ENCODE results near the gene CLDN19.

The CLDN19 gene

DNA sequence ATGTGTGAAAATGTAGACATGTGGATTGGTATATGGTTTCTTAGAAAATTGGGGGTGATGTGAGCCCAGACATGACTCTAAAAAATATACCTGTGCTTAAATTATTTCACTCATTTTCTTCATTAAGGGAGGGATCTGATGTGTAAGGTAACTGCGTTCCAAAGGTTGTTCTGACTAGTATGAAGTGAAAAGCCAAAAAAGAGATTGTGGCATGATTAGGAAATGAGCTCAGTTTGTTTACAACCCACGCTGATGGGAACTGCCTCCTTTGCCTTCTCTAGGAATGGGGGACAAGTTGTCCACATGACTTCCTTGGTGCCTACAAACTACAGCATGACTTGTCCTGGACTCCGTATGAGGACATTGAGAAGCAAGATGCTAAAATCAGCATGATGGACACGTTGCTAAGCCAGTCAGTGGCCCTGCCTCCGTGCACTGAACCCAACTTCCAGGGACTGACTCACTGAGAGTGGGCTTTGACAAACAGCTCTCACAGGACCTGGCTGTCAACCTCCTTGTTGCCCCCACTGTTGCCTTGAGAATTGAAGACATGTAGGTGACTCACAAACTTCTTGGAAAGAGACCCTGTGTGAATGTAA, 35.0 kb upstream of the CLDN19 start:
- H3K27ac ChIP-seq, result no peak overlapping the region
- H3K27me3 ChIP-seq, result no peaks in the 10 kb centered on the region
- H3K9me3 ChIP-seq, result no peaks in the 10 kb centered on the region
- intact Hi-C loops (cut with DNase I; ENCODE audit: low total_unique reads), result no loop called here
- no peak for DNase-seq
- TF ChIP-seq, protein P1, sequence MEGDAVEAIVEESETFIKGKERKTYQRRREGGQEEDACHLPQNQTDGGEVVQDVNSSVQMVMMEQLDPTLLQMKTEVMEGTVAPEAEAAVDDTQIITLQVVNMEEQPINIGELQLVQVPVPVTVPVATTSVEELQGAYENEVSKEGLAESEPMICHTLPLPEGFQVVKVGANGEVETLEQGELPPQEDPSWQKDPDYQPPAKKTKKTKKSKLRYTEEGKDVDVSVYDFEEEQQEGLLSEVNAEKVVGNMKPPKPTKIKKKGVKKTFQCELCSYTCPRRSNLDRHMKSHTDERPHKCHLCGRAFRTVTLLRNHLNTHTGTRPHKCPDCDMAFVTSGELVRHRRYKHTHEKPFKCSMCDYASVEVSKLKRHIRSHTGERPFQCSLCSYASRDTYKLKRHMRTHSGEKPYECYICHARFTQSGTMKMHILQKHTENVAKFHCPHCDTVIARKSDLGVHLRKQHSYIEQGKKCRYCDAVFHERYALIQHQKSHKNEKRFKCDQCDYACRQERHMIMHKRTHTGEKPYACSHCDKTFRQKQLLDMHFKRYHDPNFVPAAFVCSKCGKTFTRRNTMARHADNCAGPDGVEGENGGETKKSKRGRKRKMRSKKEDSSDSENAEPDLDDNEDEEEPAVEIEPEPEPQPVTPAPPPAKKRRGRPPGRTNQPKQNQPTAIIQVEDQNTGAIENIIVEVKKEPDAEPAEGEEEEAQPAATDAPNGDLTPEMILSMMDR (IDR thresholded peaks at IDR 0.05), result no peak
- peaks cover 39 to 59% (median 40%) of the 10 kb centered on the region in 3 donors for H3K36me3 ChIP-seq
- peaks cover 0 to 10% (median 0%) of the 10 kb centered on the region in 4 donors for H3K4me1 ChIP-seq
- H3K4me3 ChIP-seq, result no peak overlapping the region

DNA sequence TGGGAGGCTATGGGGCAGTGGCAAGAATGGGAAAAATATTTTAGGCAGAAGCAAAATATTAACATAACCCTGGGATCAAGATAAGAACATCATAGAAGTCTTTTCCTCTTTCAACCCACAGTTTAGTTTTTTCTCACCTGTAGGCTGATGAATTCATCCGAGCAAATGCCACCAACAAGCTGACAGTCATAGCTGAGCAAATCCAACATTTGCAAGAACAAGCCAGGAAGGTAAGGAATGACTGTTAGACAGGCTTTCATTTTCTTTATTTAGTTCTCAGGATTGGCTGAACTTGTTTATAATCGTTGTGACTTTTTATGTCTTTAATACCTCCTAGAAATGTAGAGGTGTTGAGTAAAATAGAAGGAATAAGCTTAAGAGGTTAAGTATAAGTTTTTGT, 33.4 kb upstream of the CLDN19 start:
- H3K4me3 ChIP-seq, result no peak overlapping the region
- H3K9me3 ChIP-seq, result no peaks in the 10 kb centered on the region
- no peaks in the 10 kb centered on the region for H3K27me3 ChIP-seq
- peaks cover 0 to 24% (median 3%) of the 10 kb centered on the region in 4 donors for H3K4me1 ChIP-seq
- intact Hi-C loops (cut with DNase I; ENCODE audit: low total_unique reads), result no loop called here
- peaks cover 39 to 48% (median 40%) of the 10 kb centered on the region in 3 donors for H3K36me3 ChIP-seq
- H3K27ac ChIP-seq, result no peak overlapping the region
- TF ChIP-seq, protein P1 (IDR thresholded peaks at IDR 0.05), result no peak
- no peak for DNase-seq

DNA sequence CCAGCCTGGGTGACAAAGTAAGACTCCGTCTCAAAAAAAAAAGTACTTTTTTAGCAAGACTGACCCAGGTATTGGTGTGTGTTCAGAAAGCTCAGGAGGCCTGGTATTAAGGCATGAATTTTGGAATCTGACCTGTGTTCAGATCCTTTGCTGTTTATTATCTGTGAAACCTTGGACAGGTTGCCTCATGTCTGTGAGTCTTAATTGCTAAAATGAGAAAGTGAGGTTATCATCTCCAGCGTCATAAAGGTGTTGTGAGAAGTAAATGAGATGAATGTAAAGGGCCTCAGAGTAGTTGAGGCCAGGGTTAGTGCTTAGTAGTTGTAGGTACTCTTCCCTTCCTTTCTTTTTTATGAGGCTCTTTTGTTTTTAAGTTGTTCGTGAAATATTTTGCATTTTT, 29.8 kb upstream of the CLDN19 start:
- TF ChIP-seq, protein P1 (IDR thresholded peaks at IDR 0.05), result no peak
- intact Hi-C loops (cut with DNase I; ENCODE audit: low total_unique reads), result loop anchor here (5.0 kb wide), 1 partner anchor 47 kb away; the partner anchor contains the start of genes ERMAP and SVBP
- no peaks in the 10 kb centered on the region for H3K27me3 ChIP-seq
- DNase-seq, result no peak
- peaks cover 10 to 13% (median 12%) of the 10 kb centered on the region in 3 donors for H3K36me3 ChIP-seq
- no peak overlapping the region for H3K27ac ChIP-seq
- H3K4me1 ChIP-seq, result peaks cover 0 to 41% (median 12%) of the 10 kb centered on the region in 4 donors
- no peaks in the 10 kb centered on the region for H3K9me3 ChIP-seq
- no peak overlapping the region for H3K4me3 ChIP-seq

DNA sequence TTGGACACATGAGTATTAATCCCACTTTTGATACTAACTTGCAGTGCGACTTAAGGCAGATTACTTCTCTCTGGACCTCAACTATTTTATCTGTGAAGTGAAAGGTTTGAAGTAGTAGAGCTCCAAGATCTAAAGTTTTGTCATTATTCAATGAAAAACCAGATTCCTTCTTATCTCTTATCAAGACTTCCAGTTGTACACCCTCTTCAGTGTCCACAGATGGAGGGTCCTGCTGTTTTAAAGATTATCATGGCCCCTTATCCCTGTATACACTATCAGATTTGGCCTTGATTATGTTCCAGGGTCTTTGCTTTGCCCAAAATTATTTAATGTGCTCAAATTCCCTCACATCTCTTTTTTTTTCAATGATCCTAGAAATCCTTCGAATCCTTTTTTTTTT, 28.1 kb upstream of the CLDN19 start:
- Histone ChIP-seq H3K36me3 (no peaks in the 10 kb centered on the region), H3K27ac (no peak overlapping the region), H3K4me1 (peaks cover 0 to 52% (median 18%) of the 10 kb centered on the region in 4 donors), H3K4me3 (peak overlapping the region; percentile 86 to 98), H3K27me3 (no peaks in the 10 kb centered on the region), H3K9me3 (no peaks in the 10 kb centered on the region)
- TF ChIP-seq, protein P1 (IDR thresholded peaks at IDR 0.05), result no peak
- DNase-seq, result no peak
- intact Hi-C loops (cut with DNase I; ENCODE audit: low total_unique reads), result loop anchor here (5.0 kb wide), 1 partner anchor 49 kb away; the partner anchor contains the start of genes ERMAP and SVBP

DNA sequence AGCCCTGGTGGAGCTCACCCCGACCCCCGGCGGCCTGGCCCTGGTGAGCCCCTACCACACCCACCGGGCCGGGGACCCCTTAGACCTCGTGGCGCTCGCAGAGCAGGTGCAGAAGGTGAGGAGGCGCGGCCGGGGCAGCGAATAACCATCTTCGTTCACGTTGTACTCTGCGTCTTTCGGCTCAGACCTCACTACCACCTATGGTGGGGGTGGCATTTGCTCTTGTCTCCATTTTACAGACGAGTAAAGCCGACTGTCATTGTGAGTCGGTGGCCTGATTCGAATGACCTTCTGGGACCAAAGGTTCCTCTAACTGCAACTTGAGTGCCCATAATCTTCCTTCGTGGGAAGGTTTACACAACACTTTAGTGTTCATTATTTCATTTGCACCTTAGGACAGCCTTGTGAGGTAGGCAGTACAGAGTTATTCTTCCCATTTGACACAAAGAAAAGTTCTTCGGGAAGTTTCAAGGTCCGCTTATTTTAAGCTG, 27.5 kb upstream of the CLDN19 start:
- no peaks in the 10 kb centered on the region for H3K27me3 ChIP-seq
- DNase-seq, result peak in 1 of 2 donors; percentile 36

More for the DNA sequence above, 27.5 kb upstream of the CLDN19 start:
- peak overlapping the region; percentile 89 to 94 for H3K27ac ChIP-seq
- peaks cover 0 to 52% (median 18%) of the 10 kb centered on the region in 4 donors for H3K4me1 ChIP-seq
- no peaks in the 10 kb centered on the region for H3K36me3 ChIP-seq
- peak overlapping the region; percentile 86 to 98 for H3K4me3 ChIP-seq
- intact Hi-C loops (cut with DNase I; ENCODE audit: low total_unique reads), result loop anchor here (5.0 kb wide), 1 partner anchor 50 kb away; the partner anchor contains the start of genes ERMAP and SVBP
- TF ChIP-seq, protein P1 (IDR thresholded peaks at IDR 0.05), result no peak
- no peaks in the 10 kb centered on the region for H3K9me3 ChIP-seq
